ENCODE data around the gene ZNF780A.

DNA sequence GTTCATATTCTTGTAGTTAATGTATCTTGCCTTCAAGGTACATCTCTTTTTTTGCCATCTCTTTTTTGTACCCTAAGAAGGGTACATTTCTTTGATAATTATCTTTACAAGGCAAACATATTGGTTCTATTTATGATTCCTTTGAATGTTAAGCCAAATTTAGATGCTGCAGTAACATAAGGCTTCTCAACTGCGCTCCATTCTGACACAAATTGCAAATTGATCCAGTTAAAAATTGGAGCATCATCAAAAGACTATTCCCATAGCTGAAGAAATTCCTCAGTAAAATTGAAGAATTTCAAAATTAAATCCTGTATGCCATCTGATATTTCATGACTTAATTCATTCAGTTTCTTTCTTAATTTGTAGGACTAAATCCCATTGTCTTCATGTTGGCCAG, 2.7 kb upstream of the ZNF780A start:
- TF ChIP-seq, protein P1, sequence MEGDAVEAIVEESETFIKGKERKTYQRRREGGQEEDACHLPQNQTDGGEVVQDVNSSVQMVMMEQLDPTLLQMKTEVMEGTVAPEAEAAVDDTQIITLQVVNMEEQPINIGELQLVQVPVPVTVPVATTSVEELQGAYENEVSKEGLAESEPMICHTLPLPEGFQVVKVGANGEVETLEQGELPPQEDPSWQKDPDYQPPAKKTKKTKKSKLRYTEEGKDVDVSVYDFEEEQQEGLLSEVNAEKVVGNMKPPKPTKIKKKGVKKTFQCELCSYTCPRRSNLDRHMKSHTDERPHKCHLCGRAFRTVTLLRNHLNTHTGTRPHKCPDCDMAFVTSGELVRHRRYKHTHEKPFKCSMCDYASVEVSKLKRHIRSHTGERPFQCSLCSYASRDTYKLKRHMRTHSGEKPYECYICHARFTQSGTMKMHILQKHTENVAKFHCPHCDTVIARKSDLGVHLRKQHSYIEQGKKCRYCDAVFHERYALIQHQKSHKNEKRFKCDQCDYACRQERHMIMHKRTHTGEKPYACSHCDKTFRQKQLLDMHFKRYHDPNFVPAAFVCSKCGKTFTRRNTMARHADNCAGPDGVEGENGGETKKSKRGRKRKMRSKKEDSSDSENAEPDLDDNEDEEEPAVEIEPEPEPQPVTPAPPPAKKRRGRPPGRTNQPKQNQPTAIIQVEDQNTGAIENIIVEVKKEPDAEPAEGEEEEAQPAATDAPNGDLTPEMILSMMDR (IDR thresholded peaks at IDR 0.05) = no peak
- TF ChIP-seq ZFX (IDR thresholded peaks at IDR 0.05; ENCODE audit: borderline replicate concordance) = no peak
